WTC11 (cell line): ENCODE measurements around the gene LIX1L. TPM values are rescaled to one million over a fixed set of nuclear protein-coding genes. Genes with fewer than 3 reads are reported as not detected.

Experiments used
- ATAC-seq: fragments of 200-7000 bp; cut with Tn5 transposase; 2 replicates; pipeline ENCODE4 v1.10.0; 2021; ENCODE audit warnings: mild to moderate bottlenecking, moderate library complexity
- CTCF ChIA-PET: fragments of 300-600 bp; sonication (Branson Sonifier 250); formaldehyde crosslinking; loops from one replicate; lab custom pipeline; 2021; ENCODE audit warnings: antibody characterized with exemption; lab: Charles Lee
- POLR2A ChIA-PET: fragments of 350-600 bp; sonication (Branson Sonifier 250); formaldehyde crosslinking; loops from one replicate; lab custom pipeline; 2021; ENCODE audit warnings: antibody characterized with exemption; lab: Charles Lee
- DNase-seq: peaks from one replicate; pipeline ENCODE4 v3.0.0; 2021; ENCODE audit warnings: low spot score
- H3K27ac Mint-ChIP-seq: 2 replicates; pipeline ENCODE4 v1.8.0; 2021; ENCODE audit warnings: mixed read lengths
- H3K27me3 Mint-ChIP-seq: 2 replicates; pipeline ENCODE4 v1.8.0; 2021; ENCODE audit warnings: low read depth, mild to moderate bottlenecking, moderate library complexity, mixed read lengths
- H3K36me3 Mint-ChIP-seq: 2 replicates; pipeline ENCODE4 v1.8.0; 2021; ENCODE audit warnings: mixed read lengths
- H3K4me1 Mint-ChIP-seq: 2 replicates; pipeline ENCODE4 v1.8.0; 2022; ENCODE audit warnings: mixed read lengths
- H3K4me3 Mint-ChIP-seq: 2 replicates; pipeline ENCODE4 v1.8.0; 2021; ENCODE audit warnings: mild to moderate bottlenecking, moderate library complexity, mixed read lengths
- H3K9me3 Mint-ChIP-seq: 2 replicates; pipeline ENCODE4 v1.8.0; 2021; ENCODE audit warnings: mixed read lengths
- ATF1 ChIP-seq: sonication (generic); formaldehyde crosslinking; IDR thresholded peaks from 2 replicates; pipeline ENCODE4 v1.8.1; 2023; ENCODE audit warnings: mild to moderate bottlenecking, moderate library complexity, missing genetic modification reagents
- ELF4 ChIP-seq: sonication (generic); formaldehyde crosslinking; IDR thresholded peaks from 2 replicates; pipeline ENCODE4 v1.8.1; 2022; ENCODE audit warnings: low read depth, mild to moderate bottlenecking, moderate library complexity, missing genetic modification reagents
- ESRRA ChIP-seq: sonication (generic); formaldehyde crosslinking; IDR thresholded peaks from 2 replicates; pipeline ENCODE4 v1.8.1; 2022; ENCODE audit warnings: mild to moderate bottlenecking, missing genetic modification reagents, borderline replicate concordance
- FOXP1 ChIP-seq: sonication (generic); formaldehyde crosslinking; IDR thresholded peaks from 2 replicates; pipeline ENCODE4 v1.8.0; 2022; ENCODE audit warnings: missing genetic modification reagents, mild to moderate bottlenecking, moderate library complexity, borderline replicate concordance
- NFYB ChIP-seq: sonication (generic); formaldehyde crosslinking; conservative IDR thresholded peaks from 2 replicates; pipeline ENCODE4 v1.8.0; 2022; ENCODE audit warnings: low read depth, missing genetic modification reagents
- NR1H2 ChIP-seq: sonication (generic); formaldehyde crosslinking; IDR thresholded peaks from 2 replicates; pipeline ENCODE4 v1.9.0; 2021; ENCODE audit warnings: mild to moderate bottlenecking, moderate library complexity, missing genetic modification reagents
- PRRX2 ChIP-seq: fragments of 250-450 bp; sonication (Bioruptor Pico); IDR thresholded peaks from 2 replicates; pipeline ENCODE4 v1.8.0; 2021; ENCODE audit warnings: mild to moderate bottlenecking
- RELA ChIP-seq: sonication (generic); formaldehyde crosslinking; IDR thresholded peaks from 2 replicates; pipeline ENCODE4 v1.8.1; 2022; ENCODE audit warnings: missing genetic modification reagents, mild to moderate bottlenecking, borderline replicate concordance
- RORB ChIP-seq: fragments of 250-450 bp; sonication (Bioruptor Pico); IDR thresholded peaks from 2 replicates; pipeline ENCODE4 v1.9.0; 2021; ENCODE audit warnings: mild to moderate bottlenecking
- TEAD1 ChIP-seq: sonication (generic); formaldehyde crosslinking; IDR thresholded peaks from 2 replicates; pipeline ENCODE4 v1.8.0; 2022; ENCODE audit warnings: mild to moderate bottlenecking, missing genetic modification reagents
- ZNF232 ChIP-seq: sonication (generic); formaldehyde crosslinking; IDR thresholded peaks from 2 replicates; pipeline ENCODE4 v1.8.0; 2022; ENCODE audit warnings: mild to moderate bottlenecking, missing genetic modification reagents
- ZNF317 ChIP-seq: sonication (generic); formaldehyde crosslinking; IDR thresholded peaks from 2 replicates; pipeline ENCODE4 v1.8.1; 2023; ENCODE audit warnings: low read depth, mild to moderate bottlenecking, moderate library complexity, missing genetic modification reagents, borderline replicate concordance
- ZNF423 ChIP-seq: fragments of 250-450 bp; sonication (Bioruptor Pico); IDR thresholded peaks from 2 replicates; pipeline ENCODE4 v2.1.2; 2022; ENCODE audit warnings: mild to moderate bottlenecking, moderate library complexity
- total RNA-seq: library from RNA; stranded (reverse); gene quantifications from 3 replicates; pipeline ENCODE4 v1.2.3, GENCODE V29; 2021
- TF ChIP-seq, protein P1 (sequence below): fragments of 250-450 bp; sonication (Bioruptor Pico); IDR thresholded peaks from 2 replicates; pipeline ENCODE4 v1.8.0; 2021; ENCODE audit warnings: mild to moderate bottlenecking
- TF ChIP-seq, protein P2 (sequence below): sonication (generic); formaldehyde crosslinking; IDR thresholded peaks from 2 replicates; pipeline ENCODE4 v1.8.0; 2023; ENCODE audit warnings: missing genetic modification reagents, mild to moderate bottlenecking, borderline replicate concordance
- TF ChIP-seq, protein P3 (sequence below): sonication (generic); formaldehyde crosslinking; IDR thresholded peaks from 2 replicates; pipeline ENCODE4 v1.8.1; 2022; ENCODE audit warnings: mild to moderate bottlenecking, moderate library complexity, missing genetic modification reagents
- TF ChIP-seq, protein P4 (sequence below): sonication (generic); formaldehyde crosslinking; IDR thresholded peaks from 2 replicates; pipeline ENCODE4 v1.8.1; 2022; ENCODE audit warnings: low read depth, missing genetic modification reagents, borderline replicate concordance
- TF ChIP-seq, protein P5 (sequence below): sonication (generic); formaldehyde crosslinking; IDR thresholded peaks from 2 replicates; pipeline ENCODE4 v1.8.1; 2022; ENCODE audit warnings: missing genetic modification reagents, borderline replicate concordance
- TF ChIP-seq, protein P6 (sequence below): sonication (generic); formaldehyde crosslinking; IDR thresholded peaks from 2 replicates; pipeline ENCODE4 v1.8.0; 2022; ENCODE audit warnings: missing genetic modification reagents
- TF ChIP-seq, protein P7 (sequence below): sonication (generic); formaldehyde crosslinking; IDR thresholded peaks from 2 replicates; pipeline ENCODE4 v1.8.1; 2023; ENCODE audit warnings: mild to moderate bottlenecking, missing genetic modification reagents, moderate library complexity
- TF ChIP-seq, protein P8 (sequence below): sonication (generic); formaldehyde crosslinking; IDR thresholded peaks from 2 replicates; pipeline ENCODE4 v1.8.0; 2022; ENCODE audit warnings: mild to moderate bottlenecking, missing genetic modification reagents

LIX1L gene
- total RNA-seq, 1 experiment from 2014 or later, result 3.0 TPM

DNA sequence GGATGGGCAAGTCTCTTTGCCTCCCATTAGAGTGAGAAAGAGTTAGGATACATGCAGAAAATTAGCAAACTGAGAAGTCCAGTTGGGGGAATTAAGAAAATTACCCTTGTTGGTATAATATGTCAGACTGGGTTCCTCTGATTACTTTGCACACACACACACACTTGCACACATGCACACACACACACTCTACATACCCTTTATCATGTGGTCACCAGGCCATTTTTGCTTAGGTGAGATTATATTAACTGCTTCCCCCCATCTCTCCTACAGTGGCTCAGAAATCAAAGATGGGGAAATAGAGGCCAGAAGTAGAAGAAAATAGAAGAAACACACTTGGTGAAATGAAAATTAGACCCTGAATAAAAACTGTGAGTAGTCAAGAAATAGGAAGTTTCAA is 917 bp upstream of the LIX1L start (continued):
- TF ChIP-seq, protein P1, sequence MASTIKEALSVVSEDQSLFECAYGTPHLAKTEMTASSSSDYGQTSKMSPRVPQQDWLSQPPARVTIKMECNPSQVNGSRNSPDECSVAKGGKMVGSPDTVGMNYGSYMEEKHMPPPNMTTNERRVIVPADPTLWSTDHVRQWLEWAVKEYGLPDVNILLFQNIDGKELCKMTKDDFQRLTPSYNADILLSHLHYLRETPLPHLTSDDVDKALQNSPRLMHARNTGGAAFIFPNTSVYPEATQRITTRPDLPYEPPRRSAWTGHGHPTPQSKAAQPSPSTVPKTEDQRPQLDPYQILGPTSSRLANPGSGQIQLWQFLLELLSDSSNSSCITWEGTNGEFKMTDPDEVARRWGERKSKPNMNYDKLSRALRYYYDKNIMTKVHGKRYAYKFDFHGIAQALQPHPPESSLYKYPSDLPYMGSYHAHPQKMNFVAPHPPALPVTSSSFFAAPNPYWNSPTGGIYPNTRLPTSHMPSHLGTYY (CRISPR knock-in tag), result no peak
- TF ChIP-seq, protein P2, sequence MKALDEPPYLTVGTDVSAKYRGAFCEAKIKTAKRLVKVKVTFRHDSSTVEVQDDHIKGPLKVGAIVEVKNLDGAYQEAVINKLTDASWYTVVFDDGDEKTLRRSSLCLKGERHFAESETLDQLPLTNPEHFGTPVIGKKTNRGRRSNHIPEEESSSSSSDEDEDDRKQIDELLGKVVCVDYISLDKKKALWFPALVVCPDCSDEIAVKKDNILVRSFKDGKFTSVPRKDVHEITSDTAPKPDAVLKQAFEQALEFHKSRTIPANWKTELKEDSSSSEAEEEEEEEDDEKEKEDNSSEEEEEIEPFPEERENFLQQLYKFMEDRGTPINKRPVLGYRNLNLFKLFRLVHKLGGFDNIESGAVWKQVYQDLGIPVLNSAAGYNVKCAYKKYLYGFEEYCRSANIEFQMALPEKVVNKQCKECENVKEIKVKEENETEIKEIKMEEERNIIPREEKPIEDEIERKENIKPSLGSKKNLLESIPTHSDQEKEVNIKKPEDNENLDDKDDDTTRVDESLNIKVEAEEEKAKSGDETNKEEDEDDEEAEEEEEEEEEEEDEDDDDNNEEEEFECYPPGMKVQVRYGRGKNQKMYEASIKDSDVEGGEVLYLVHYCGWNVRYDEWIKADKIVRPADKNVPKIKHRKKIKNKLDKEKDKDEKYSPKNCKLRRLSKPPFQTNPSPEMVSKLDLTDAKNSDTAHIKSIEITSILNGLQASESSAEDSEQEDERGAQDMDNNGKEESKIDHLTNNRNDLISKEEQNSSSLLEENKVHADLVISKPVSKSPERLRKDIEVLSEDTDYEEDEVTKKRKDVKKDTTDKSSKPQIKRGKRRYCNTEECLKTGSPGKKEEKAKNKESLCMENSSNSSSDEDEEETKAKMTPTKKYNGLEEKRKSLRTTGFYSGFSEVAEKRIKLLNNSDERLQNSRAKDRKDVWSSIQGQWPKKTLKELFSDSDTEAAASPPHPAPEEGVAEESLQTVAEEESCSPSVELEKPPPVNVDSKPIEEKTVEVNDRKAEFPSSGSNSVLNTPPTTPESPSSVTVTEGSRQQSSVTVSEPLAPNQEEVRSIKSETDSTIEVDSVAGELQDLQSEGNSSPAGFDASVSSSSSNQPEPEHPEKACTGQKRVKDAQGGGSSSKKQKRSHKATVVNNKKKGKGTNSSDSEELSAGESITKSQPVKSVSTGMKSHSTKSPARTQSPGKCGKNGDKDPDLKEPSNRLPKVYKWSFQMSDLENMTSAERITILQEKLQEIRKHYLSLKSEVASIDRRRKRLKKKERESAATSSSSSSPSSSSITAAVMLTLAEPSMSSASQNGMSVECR (CRISPR knock-in tag), result no peak
- TF ChIP-seq, protein P3, sequence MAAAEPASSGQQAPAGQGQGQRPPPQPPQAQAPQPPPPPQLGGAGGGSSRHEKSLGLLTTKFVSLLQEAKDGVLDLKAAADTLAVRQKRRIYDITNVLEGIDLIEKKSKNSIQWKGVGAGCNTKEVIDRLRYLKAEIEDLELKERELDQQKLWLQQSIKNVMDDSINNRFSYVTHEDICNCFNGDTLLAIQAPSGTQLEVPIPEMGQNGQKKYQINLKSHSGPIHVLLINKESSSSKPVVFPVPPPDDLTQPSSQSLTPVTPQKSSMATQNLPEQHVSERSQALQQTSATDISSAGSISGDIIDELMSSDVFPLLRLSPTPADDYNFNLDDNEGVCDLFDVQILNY, result no peak
- no peak for TF ChIP-seq PRRX2
- no peak for TF ChIP-seq TEAD1 (CRISPR knock-in tag)

DNA sequence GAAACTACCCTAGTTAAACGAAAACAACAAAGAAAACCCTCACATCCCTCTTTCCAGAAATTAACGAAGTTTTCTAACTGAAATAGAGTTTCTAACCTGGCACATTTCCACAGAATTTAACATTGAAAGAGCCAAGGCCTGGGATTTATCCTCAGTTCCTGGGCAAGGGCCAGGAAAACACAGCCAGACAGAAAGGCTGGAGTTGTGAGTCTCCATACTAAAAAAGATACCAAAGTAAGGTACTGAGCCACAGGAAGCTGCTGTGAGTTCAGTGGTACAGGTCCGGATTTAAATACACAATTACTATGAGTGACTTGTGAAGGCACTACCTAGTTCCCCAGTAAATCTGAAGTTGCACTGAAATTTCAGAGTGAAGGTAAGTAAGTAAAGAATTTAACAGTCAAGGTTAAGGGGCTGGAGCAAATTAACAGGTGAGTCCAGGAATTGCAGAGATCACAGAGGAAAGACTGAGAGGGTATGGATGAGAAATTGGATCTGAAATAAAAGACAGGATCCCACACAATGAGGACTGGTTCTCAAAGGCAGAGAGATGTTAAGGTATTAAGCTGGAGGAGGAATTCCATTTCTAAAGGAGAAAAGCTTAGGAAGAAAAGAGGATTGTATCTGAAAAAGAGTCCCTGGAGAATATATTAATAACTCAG is 905 bp downstream of the LIX1L start:
- Mint-ChIP-seq H3K27ac (no peak overlapping the region), H3K9me3 (no peaks in the 10 kb centered on the region), H3K36me3 (no peaks in the 10 kb centered on the region), H3K4me3 (peak overlapping the region; percentile 70), H3K27me3 (peaks cover 89% of the 10 kb centered on the region), H3K4me1 (peaks cover 27% of the 10 kb centered on the region)
- POLR2A ChIA-PET, result interaction anchor here (1.8 kb wide), 1 partner anchor 30 kb away, joined by 11 read pairs; the partner anchor contains the start of gene RBM8A
- DNase-seq (no peak), ATAC-seq (no peak)
- CTCF ChIA-PET, result interaction anchor here (1.4 to 2.8 kb wide), 6 partner anchors 7 to 112 kb away, joined by 9 to 17 read pairs (median 12); partner anchors contain the start of gene NUDT17
- TF ChIP-seq, protein P4, sequence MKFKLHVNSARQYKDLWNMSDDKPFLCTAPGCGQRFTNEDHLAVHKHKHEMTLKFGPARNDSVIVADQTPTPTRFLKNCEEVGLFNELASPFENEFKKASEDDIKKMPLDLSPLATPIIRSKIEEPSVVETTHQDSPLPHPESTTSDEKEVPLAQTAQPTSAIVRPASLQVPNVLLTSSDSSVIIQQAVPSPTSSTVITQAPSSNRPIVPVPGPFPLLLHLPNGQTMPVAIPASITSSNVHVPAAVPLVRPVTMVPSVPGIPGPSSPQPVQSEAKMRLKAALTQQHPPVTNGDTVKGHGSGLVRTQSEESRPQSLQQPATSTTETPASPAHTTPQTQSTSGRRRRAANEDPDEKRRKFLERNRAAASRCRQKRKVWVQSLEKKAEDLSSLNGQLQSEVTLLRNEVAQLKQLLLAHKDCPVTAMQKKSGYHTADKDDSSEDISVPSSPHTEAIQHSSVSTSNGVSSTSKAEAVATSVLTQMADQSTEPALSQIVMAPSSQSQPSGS (CRISPR knock-in tag), result no peak
- TF ChIP-seq FOXP1 (CRISPR knock-in tag) (no peak), NFYB (CRISPR knock-in tag) (no peak), RORB (no peak), RELA (CRISPR knock-in tag) (no peak), ATF1 (CRISPR knock-in tag) (no peak), ELF4 (CRISPR knock-in tag) (no peak), ZNF317 (CRISPR knock-in tag) (no peak), NR1H2 (CRISPR knock-in tag) (no peak), ZNF232 (no peak), ESRRA (CRISPR knock-in tag) (no peak), ZNF423 (no peak)
- TF ChIP-seq, protein P5, sequence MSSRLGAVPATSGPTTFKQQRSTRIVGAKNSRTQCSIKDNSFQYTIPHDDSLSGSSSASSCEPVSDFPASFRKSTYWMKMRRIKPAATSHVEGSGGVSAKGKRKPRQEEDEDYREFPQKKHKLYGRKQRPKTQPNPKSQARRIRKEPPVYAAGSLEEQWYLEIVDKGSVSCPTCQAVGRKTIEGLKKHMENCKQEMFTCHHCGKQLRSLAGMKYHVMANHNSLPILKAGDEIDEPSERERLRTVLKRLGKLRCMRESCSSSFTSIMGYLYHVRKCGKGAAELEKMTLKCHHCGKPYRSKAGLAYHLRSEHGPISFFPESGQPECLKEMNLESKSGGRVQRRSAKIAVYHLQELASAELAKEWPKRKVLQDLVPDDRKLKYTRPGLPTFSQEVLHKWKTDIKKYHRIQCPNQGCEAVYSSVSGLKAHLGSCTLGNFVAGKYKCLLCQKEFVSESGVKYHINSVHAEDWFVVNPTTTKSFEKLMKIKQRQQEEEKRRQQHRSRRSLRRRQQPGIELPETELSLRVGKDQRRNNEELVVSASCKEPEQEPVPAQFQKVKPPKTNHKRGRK (CRISPR knock-in tag), result no peak
- TF ChIP-seq, protein P6, sequence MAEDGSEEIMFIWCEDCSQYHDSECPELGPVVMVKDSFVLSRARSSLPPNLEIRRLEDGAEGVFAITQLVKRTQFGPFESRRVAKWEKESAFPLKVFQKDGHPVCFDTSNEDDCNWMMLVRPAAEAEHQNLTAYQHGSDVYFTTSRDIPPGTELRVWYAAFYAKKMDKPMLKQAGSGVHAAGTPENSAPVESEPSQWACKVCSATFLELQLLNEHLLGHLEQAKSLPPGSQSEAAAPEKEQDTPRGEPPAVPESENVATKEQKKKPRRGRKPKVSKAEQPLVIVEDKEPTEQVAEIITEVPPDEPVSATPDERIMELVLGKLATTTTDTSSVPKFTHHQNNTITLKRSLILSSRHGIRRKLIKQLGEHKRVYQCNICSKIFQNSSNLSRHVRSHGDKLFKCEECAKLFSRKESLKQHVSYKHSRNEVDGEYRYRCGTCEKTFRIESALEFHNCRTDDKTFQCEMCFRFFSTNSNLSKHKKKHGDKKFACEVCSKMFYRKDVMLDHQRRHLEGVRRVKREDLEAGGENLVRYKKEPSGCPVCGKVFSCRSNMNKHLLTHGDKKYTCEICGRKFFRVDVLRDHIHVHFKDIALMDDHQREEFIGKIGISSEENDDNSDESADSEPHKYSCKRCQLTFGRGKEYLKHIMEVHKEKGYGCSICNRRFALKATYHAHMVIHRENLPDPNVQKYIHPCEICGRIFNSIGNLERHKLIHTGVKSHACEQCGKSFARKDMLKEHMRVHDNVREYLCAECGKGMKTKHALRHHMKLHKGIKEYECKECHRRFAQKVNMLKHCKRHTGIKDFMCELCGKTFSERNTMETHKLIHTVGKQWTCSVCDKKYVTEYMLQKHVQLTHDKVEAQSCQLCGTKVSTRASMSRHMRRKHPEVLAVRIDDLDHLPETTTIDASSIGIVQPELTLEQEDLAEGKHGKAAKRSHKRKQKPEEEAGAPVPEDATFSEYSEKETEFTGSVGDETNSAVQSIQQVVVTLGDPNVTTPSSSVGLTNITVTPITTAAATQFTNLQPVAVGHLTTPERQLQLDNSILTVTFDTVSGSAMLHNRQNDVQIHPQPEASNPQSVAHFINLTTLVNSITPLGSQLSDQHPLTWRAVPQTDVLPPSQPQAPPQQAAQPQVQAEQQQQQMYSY, result no peak
- TF ChIP-seq, protein P7, sequence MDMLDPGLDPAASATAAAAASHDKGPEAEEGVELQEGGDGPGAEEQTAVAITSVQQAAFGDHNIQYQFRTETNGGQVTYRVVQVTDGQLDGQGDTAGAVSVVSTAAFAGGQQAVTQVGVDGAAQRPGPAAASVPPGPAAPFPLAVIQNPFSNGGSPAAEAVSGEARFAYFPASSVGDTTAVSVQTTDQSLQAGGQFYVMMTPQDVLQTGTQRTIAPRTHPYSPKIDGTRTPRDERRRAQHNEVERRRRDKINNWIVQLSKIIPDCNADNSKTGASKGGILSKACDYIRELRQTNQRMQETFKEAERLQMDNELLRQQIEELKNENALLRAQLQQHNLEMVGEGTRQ (CRISPR knock-in tag), result no peak
- TF ChIP-seq, protein P8, sequence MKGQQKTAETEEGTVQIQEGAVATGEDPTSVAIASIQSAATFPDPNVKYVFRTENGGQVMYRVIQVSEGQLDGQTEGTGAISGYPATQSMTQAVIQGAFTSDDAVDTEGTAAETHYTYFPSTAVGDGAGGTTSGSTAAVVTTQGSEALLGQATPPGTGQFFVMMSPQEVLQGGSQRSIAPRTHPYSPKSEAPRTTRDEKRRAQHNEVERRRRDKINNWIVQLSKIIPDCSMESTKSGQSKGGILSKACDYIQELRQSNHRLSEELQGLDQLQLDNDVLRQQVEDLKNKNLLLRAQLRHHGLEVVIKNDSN (CRISPR knock-in tag), result no peak
